Small intestine (tissue), 7 donors: ENCODE data around the gene ATL1. TPM values are rescaled to one million over a fixed set of nuclear protein-coding genes. Genes with fewer than 3 reads are reported as not detected.

Experiments used
- DNase-seq, 2 donors: peaks; one replicate each; pipeline versions ENCODE4 v3.0.0 to v3.0.0-alpha.2; 2013
- FAIRE-seq: peaks from 2 replicates; lab custom pipeline; 2012; peaks lifted over from hg19 to GRCh38; lab: Jason Lieb, UNC
- H3K27ac ChIP-seq, 3 donors: one replicate each; pipeline ENCODE4 v1.5.1; 2013; ENCODE audit warnings: low read length in 2 of 3, mild to moderate bottlenecking in 2 of 3, control low read depth in 1 of 3, inconsistent platforms in 1 of 3, low read depth in 1 of 3, moderate library complexity in 1 of 3
- H3K27me3 ChIP-seq, 3 donors: one replicate each; pipeline ENCODE4 v1.6.1; 2013; ENCODE audit warnings: low read length in 3 of 3, inconsistent platforms in 1 of 3; ENCODE audit not compliant: control insufficient read depth in 3 of 3, insufficient read depth in 3 of 3
- H3K36me3 ChIP-seq, 3 donors: one replicate each; pipeline ENCODE4 v1.6.1; 2013; ENCODE audit warnings: low read length in 3 of 3, inconsistent platforms in 1 of 3, low read depth in 1 of 3, mild to moderate bottlenecking in 1 of 3, moderate library complexity in 1 of 3; ENCODE audit not compliant: control insufficient read depth in 3 of 3, insufficient read depth in 2 of 3
- H3K4me1 ChIP-seq, 3 donors: one replicate each; pipeline ENCODE4 v1.6.1; 2013; ENCODE audit warnings: low read length in 2 of 3, inconsistent platforms in 1 of 3, low read depth in 1 of 3, mild to moderate bottlenecking in 1 of 3, moderate library complexity in 1 of 3; ENCODE audit not compliant: control insufficient read depth in 3 of 3, insufficient read depth in 2 of 3
- H3K4me3 ChIP-seq, 3 donors: one replicate each; pipeline ENCODE4 v1.5.1; 2013; ENCODE audit warnings: low read length in 3 of 3, control low read depth in 1 of 3, inconsistent platforms in 1 of 3, low read depth in 1 of 3, mild to moderate bottlenecking in 1 of 3, moderate library complexity in 1 of 3
- H3K9me3 ChIP-seq, 2 donors: one replicate each; pipeline ENCODE4 v1.6.1; 2013; ENCODE audit warnings: low read depth in 1 of 2, low read length in 1 of 2; ENCODE audit not compliant: control insufficient read depth in 2 of 2, insufficient read depth in 1 of 2
- WGBS, 3 donors: extraction: QIAGEN DNeasy Blood & Tissue Kit; methylation state at CpG; one replicate each; pipeline ENCODE4 v1.1.7; 2013; 5-methylcytosine and 5-hydroxymethylcytosine counted together
- polyA plus RNA-seq, 4 donors: library from polyadenylated mRNA; stranded (reverse) in 3 of 4; unstranded in 1 of 4; fragments of 200-250 nt in 3 of 4; fragments of 120-200 nt in 1 of 4; gene quantifications; one replicate each; pipeline versions ENCODE4 v1.2.1 to v1.2.3, GENCODE V29; 2013
- donor health status: healthy with polysubstance abuse.
- donor health status: control.
- donor health status: control.
- donor health status: Bipolar disorder and iron deficiency.
- donor health status: healthy.

ATL1 gene
- polyA plus RNA-seq, 4 donors: 2.4 to 7.8 (median 6.4) TPM

GRCh38 chr14:50669441-50669986 is 109.6 kb downstream of the ATL1 start:
- H3K27ac ChIP-seq: peak overlapping the region in 2 of 3 donors; percentile 32 to 51
- no peak overlapping the region for H3K4me3 ChIP-seq
- H3K36me3 ChIP-seq: no peaks in the 10 kb centered on the region
- DNase-seq (no peak), FAIRE-seq (no peak)
- WGBS, 3 donors: 89 to 93% (median 92%) methylated on average over 4 of the region's 4 CpGs
- H3K4me1 ChIP-seq: peaks cover 0 to 2% (median 0%) of the 10 kb centered on the region in 3 donors
- no peaks in the 10 kb centered on the region for H3K27me3 ChIP-seq
- H3K9me3 ChIP-seq: no peaks in the 10 kb centered on the region

- no peaks in the 10 kb centered on the region for H3K36me3 ChIP-seq
- FAIRE-seq (no peak), DNase-seq (no peak)
- no peaks in the 10 kb centered on the region for H3K27me3 ChIP-seq
- H3K4me1 ChIP-seq: peaks cover 0 to 2% (median 0%) of the 10 kb centered on the region in 3 donors
- 89 to 94% (median 90%) methylated on average over 10 of the region's 10 CpGs for WGBS, 3 donors
- H3K27ac ChIP-seq: no peak overlapping the region
- no peak overlapping the region for H3K4me3 ChIP-seq
- no peaks in the 10 kb centered on the region for H3K9me3 ChIP-seq
These were observed 110.4 kb downstream of the ATL1 start for GRCh38 chr14:50670196-50670865.

- no peak overlapping the region for H3K4me3 ChIP-seq
- H3K27me3 ChIP-seq: no peaks in the 10 kb centered on the region
- H3K27ac ChIP-seq: no peak overlapping the region
- H3K9me3 ChIP-seq: no peaks in the 10 kb centered on the region
- no peak for FAIRE-seq
- WGBS, 3 donors: 91 to 95% (median 92%) methylated on average over 6 of the region's 6 CpGs
- peaks cover 0 to 2% (median 0%) of the 10 kb centered on the region in 3 donors for H3K4me1 ChIP-seq
- no peaks in the 10 kb centered on the region for H3K36me3 ChIP-seq
- no peak for DNase-seq
These were observed 110.9 kb downstream of the ATL1 start for GRCh38 chr14:50670866-50671256.

GRCh38 chr14:50675597-50675996 is 115.7 kb downstream of the ATL1 start:
- no peaks in the 10 kb centered on the region for H3K9me3 ChIP-seq
- WGBS, 3 donors: 80 to 89% (median 88%) methylated on average over 2 of the region's 2 CpGs
- DNase-seq (no peak), FAIRE-seq (no peak)
- no peaks in the 10 kb centered on the region for H3K27me3 ChIP-seq
- no peaks in the 10 kb centered on the region for H3K4me1 ChIP-seq
- no peak overlapping the region for H3K4me3 ChIP-seq
- no peaks in the 10 kb centered on the region for H3K36me3 ChIP-seq
- H3K27ac ChIP-seq: no peak overlapping the region

- FAIRE-seq: no peak
- 82 to 92% (median 89%) methylated on average over 7 of the region's 7 CpGs for WGBS, 3 donors
These were observed 117.0 kb downstream of the ATL1 start for GRCh38 chr14:50676814-50677516.

GRCh38 chr14:50677527-50678063 is 117.7 kb downstream of the ATL1 start:
- FAIRE-seq: no peak
- Histone ChIP-seq H3K36me3 (no peaks in the 10 kb centered on the region), H3K27me3 (no peaks in the 10 kb centered on the region), H3K4me1 (no peaks in the 10 kb centered on the region), H3K4me3 (no peak overlapping the region), H3K27ac (no peak overlapping the region), H3K9me3 (no peaks in the 10 kb centered on the region)
- WGBS, 3 donors: 44 to 60% (median 58%) methylated on average over 5 of the region's 5 CpGs
- DNase-seq: no peak

More at GRCh38 chr14:50676814-50677516, 117.0 kb downstream of the ATL1 start:
- H3K36me3 ChIP-seq: no peaks in the 10 kb centered on the region
- no peaks in the 10 kb centered on the region for H3K9me3 ChIP-seq
- no peaks in the 10 kb centered on the region for H3K4me1 ChIP-seq
- no peaks in the 10 kb centered on the region for H3K27me3 ChIP-seq
- no peak overlapping the region for H3K4me3 ChIP-seq
- H3K27ac ChIP-seq: no peak overlapping the region
- DNase-seq: no peak

GRCh38 chr14:50678163-50678562 is 118.2 kb downstream of the ATL1 start:
- H3K9me3 ChIP-seq: no peaks in the 10 kb centered on the region
- 54 to 67% (median 66%) methylated on average over 5 of the region's 5 CpGs for WGBS, 3 donors
- no peaks in the 10 kb centered on the region for H3K36me3 ChIP-seq
- no peak overlapping the region for H3K4me3 ChIP-seq
- FAIRE-seq: no peak
- no peak overlapping the region for H3K27ac ChIP-seq
- DNase-seq: no peak
- H3K4me1 ChIP-seq: no peaks in the 10 kb centered on the region
- no peaks in the 10 kb centered on the region for H3K27me3 ChIP-seq

- FAIRE-seq (no peak), DNase-seq (no peak)
- Histone ChIP-seq H3K27ac (no peak overlapping the region), H3K4me3 (no peak overlapping the region), H3K4me1 (no peaks in the 10 kb centered on the region), H3K36me3 (no peaks in the 10 kb centered on the region), H3K27me3 (no peaks in the 10 kb centered on the region), H3K9me3 (no peaks in the 10 kb centered on the region)
These were observed 119.7 kb downstream of the ATL1 start for GRCh38 chr14:50679674-50680073.
